Caco-2 (cell line): Measurements from ENCODE around the gene RHOV. TPM values are rescaled to one million over a fixed set of nuclear protein-coding genes. Genes with fewer than 3 reads are reported as not detected.

Experiments used
- BruUV-seq: library from RNA; stranded (reverse); fragments of 400-500 nt; replicated peaks from 2 replicates; lab custom pipeline; 2021; lab: Mats Ljungman, UMichigan
- CTCF ChIA-PET: fragments of 300-600 bp; sonication (Branson Sonifier 250); formaldehyde crosslinking; loops from one replicate; lab custom pipeline; 2022; ENCODE audit warnings: antibody characterized with exemption; lab: Charles Lee
- POLR2A ChIA-PET: fragments of 300-600 bp; sonication (Branson Sonifier 250); formaldehyde crosslinking; loops from one replicate; lab custom pipeline; 2022; ENCODE audit warnings: antibody characterized with exemption; lab: Charles Lee
- DNase-seq, 2 experiments: peaks; one replicate each; pipeline versions ENCODE4 v3.0.0 to v3.0.0-alpha.2; 2020 to 2022
- H3K27me3 ChIP-seq: replicated peaks from 2 replicates; pipeline ENCODE4 v1.6.0; 2011; ENCODE audit warnings: low read length; ENCODE audit not compliant: control insufficient read depth, insufficient read depth
- H3K36me3 ChIP-seq: 2 replicates; pipeline ENCODE4 v1.5.1; 2011; ENCODE audit warnings: low read length; ENCODE audit not compliant: control insufficient read depth, insufficient read depth
- H3K4me1 ChIP-seq: fragments of 250-450 bp; sonication (Bioruptor Pico); 2 replicates; pipeline ENCODE4 v1.5.1; 2020; ENCODE audit warnings: mild to moderate bottlenecking
- H3K4me3 ChIP-seq: 2 replicates; pipeline ENCODE4 v1.5.1; 2011; ENCODE audit warnings: low read depth, mild to moderate bottlenecking, control low read depth, low read length
- H3K9me3 ChIP-seq: fragments of 250-450 bp; sonication (Bioruptor Pico); 2 replicates; pipeline ENCODE4 v1.5.1; 2020; ENCODE audit warnings: mild to moderate bottlenecking, moderate library complexity
- H3K27ac Mint-ChIP-seq: one replicate; pipeline ENCODE4 v1.8.0; 2022; ENCODE audit warnings: mixed read lengths; ENCODE audit not compliant: unreplicated experiment
- H3K27me3 Mint-ChIP-seq: one replicate; pipeline ENCODE4 v1.8.0; 2022; ENCODE audit warnings: mixed read lengths; ENCODE audit not compliant: insufficient read depth, unreplicated experiment
- H3K36me3 Mint-ChIP-seq: one replicate; pipeline ENCODE4 v1.8.0; 2022; ENCODE audit warnings: mild to moderate bottlenecking, mixed read lengths; ENCODE audit not compliant: insufficient read depth, unreplicated experiment
- H3K4me1 Mint-ChIP-seq: one replicate; pipeline ENCODE4 v1.8.0; 2022; ENCODE audit warnings: low read depth, mixed read lengths; ENCODE audit not compliant: unreplicated experiment
- H3K4me3 Mint-ChIP-seq: one replicate; pipeline ENCODE4 v1.8.0; 2022; ENCODE audit warnings: mild to moderate bottlenecking, moderate library complexity, mixed read lengths; ENCODE audit not compliant: unreplicated experiment
- H3K9me3 Mint-ChIP-seq: one replicate; pipeline ENCODE4 v1.8.0; 2022; ENCODE audit warnings: mixed read lengths; ENCODE audit not compliant: unreplicated experiment
- CTCF ChIP-seq, 2 experiments: fragments of 200-600 bp in 1 of 2; IDR thresholded peaks; 1 replicate in 1 of 2; 2 replicates in 1 of 2; pipeline versions ENCODE4 v1.5.1 to v1.8.0; 2011 to 2022; ENCODE audit warnings: antibody characterized with exemption in 1 of 2, control low read depth in 1 of 2, inconsistent platforms in 1 of 2, low read depth in 1 of 2, low read length in 1 of 2, mild to moderate bottlenecking in 1 of 2, moderate library complexity in 1 of 2; ENCODE audit not compliant: insufficient read depth in 1 of 2, severe bottlenecking in 1 of 2, unreplicated experiment in 1 of 2
- intact Hi-C: fragments of 100-400 bp; cut with micrococcal nuclease; formaldehyde crosslinking; loops from one replicate; pipeline ENCODE4 v1.10.0; 2022; ENCODE audit not compliant: unreplicated experiment
- total RNA-seq: library from RNA; stranded (reverse); gene quantifications from 2 replicates; pipeline ENCODE4 v1.2.3, GENCODE V29; 2022

Gene RHOV
- total RNA-seq, 1 experiment from 2014 or later, result 4.4 TPM

- POLR2A ChIA-PET, result interaction anchor here (0.6 to 3.8 kb wide), 7 partner anchors 13 to 270 kb away, joined by 3 to 23 read pairs (median 7); partner anchors contain the start of genes DNAJC17 and ZFYVE19
Observed at GRCh38 chr15:40844696-40845030, 29.4 kb downstream of the RHOV start.

GRCh38 chr15:40843885-40844695, 29.9 kb downstream of the RHOV start, which contains the start of gene SPINT1:
Gene SPINT1, plus strand, starts transcription at chr15:40844048. Its CDS starts 507 bp downstream, at chr15:40844555.
- Histone ChIP-seq H3K36me3 (peaks cover 4% of the 10 kb centered on the region), H3K4me1 (peaks cover 34% of the 10 kb centered on the region), H3K4me3 (peak within 1 kb of the TSS; percentile 85), H3K27me3 (no peaks in the 10 kb centered on the region), H3K9me3 (no peaks in the 10 kb centered on the region)
- peak; percentile 79 for DNase-seq
- intact Hi-C loops, result no loop called here
- CTCF ChIA-PET, result interaction anchor here (0.5 to 2.1 kb wide), 14 partner anchors 13 to 256 kb away, joined by 3 to 11 read pairs (median 4); partner anchors contain the start of genes CHAC1, DNAJC17, GCHFR and RHOV
- peak within 1 kb of the TSS; percentile 93 for H3K27ac Mint-ChIP-seq
- peak within 1 kb of the TSS; percentile 99 for H3K4me3 Mint-ChIP-seq
- H3K27me3 Mint-ChIP-seq, result no peaks in the 10 kb centered on the region
- H3K36me3 Mint-ChIP-seq, result peaks cover 27% of the 10 kb centered on the region
- peaks cover 9% of the 10 kb centered on the region for H3K4me1 Mint-ChIP-seq
- no peak for TF ChIP-seq CTCF (IDR thresholded peaks at IDR 0.05; ENCODE audit: insufficient read depth in 1 of 2, low read depth in 1 of 2, low read length in 1 of 2, severe bottlenecking in 1 of 2, unreplicated experiment in 1 of 2)
- no TSS peak for BruUV-seq
- H3K9me3 Mint-ChIP-seq, result no peaks in the 10 kb centered on the region
- POLR2A ChIA-PET, result interaction anchor here (0.5 to 3.8 kb wide), 17 partner anchors 8 to 390 kb away, joined by 3 to 23 read pairs (median 5); partner anchors contain the start of genes CCDC32, DNAJC17, PPP1R14D and ZFYVE19

More at GRCh38 chr15:40844696-40845030, 29.4 kb downstream of the RHOV start:
- no peak for TF ChIP-seq CTCF (IDR thresholded peaks at IDR 0.05; ENCODE audit: insufficient read depth in 1 of 2, low read depth in 1 of 2, low read length in 1 of 2, severe bottlenecking in 1 of 2, unreplicated experiment in 1 of 2)
- Histone ChIP-seq H3K4me3 (peak overlapping the region; percentile 85), H3K4me1 (peaks cover 34% of the 10 kb centered on the region), H3K36me3 (peaks cover 4% of the 10 kb centered on the region), H3K27me3 (no peaks in the 10 kb centered on the region), H3K9me3 (no peaks in the 10 kb centered on the region)
- H3K36me3 Mint-ChIP-seq, result peaks cover 32% of the 10 kb centered on the region
- no TSS peak for BruUV-seq
- H3K27me3 Mint-ChIP-seq, result no peaks in the 10 kb centered on the region
- CTCF ChIA-PET, result interaction anchor here (0.5 to 3.0 kb wide), 7 partner anchors 13 to 150 kb away, joined by 3 to 12 read pairs (median 4); partner anchors contain the start of genes CHAC1 and VPS18
- intact Hi-C loops, result no loop called here
- H3K9me3 Mint-ChIP-seq, result no peaks in the 10 kb centered on the region
- DNase-seq, result no peak
- peak overlapping the region; percentile 99 for H3K4me3 Mint-ChIP-seq
- H3K4me1 Mint-ChIP-seq, result peaks cover 9% of the 10 kb centered on the region
- peak overlapping the region; percentile 93 for H3K27ac Mint-ChIP-seq

- H3K36me3 Mint-ChIP-seq, result peaks cover 20% of the 10 kb centered on the region
- H3K4me3 Mint-ChIP-seq, result peak overlapping the region; percentile 99
- DNase-seq, result no peak
- peak overlapping the region; percentile 89 for H3K27ac Mint-ChIP-seq
- H3K4me1 ChIP-seq, result peaks cover 33% of the 10 kb centered on the region
- ChIA-PET POLR2A (interaction anchor here (0.5 to 3.8 kb wide), 15 partner anchors 9 to 389 kb away, joined by 3 to 23 read pairs (median 5); partner anchors contain the start of genes CCDC32, DNAJC17, PPP1R14D and ZFYVE19), CTCF (interaction anchor here (0.6 to 2.1 kb wide), 12 partner anchors 14 to 255 kb away, joined by 3 to 11 read pairs (median 4); partner anchors contain the start of genes CHAC1, DNAJC17, GCHFR and RHOV)
- peak overlapping the region; percentile 85 for H3K4me3 ChIP-seq
- intact Hi-C loops, result no loop called here
- TF ChIP-seq CTCF (IDR thresholded peaks at IDR 0.05; ENCODE audit: insufficient read depth in 1 of 2, low read depth in 1 of 2, low read length in 1 of 2, severe bottlenecking in 1 of 2, unreplicated experiment in 1 of 2), result no peak
- no TSS peak for BruUV-seq
- no peaks in the 10 kb centered on the region for H3K9me3 Mint-ChIP-seq
- no peaks in the 10 kb centered on the region for H3K27me3 ChIP-seq
- H3K27me3 Mint-ChIP-seq, result no peaks in the 10 kb centered on the region
- peaks cover 8% of the 10 kb centered on the region for H3K4me1 Mint-ChIP-seq
- H3K9me3 ChIP-seq, result no peaks in the 10 kb centered on the region
- peaks cover 4% of the 10 kb centered on the region for H3K36me3 ChIP-seq
Observed at GRCh38 chr15:40843261-40843884, 30.7 kb downstream of the RHOV start.
